Heart right ventricle (tissue), 16 donors: ENCODE data around the gene PRKCE. TPM values are rescaled to one million over a fixed set of nuclear protein-coding genes. Genes with fewer than 3 reads are reported as not detected.

ENCODE experiments used
- ATAC-seq, 8 donors: fragments of 200-7000 bp; cut with Tn5 transposase; one replicate each; pipeline ENCODE4 v1.9.1; 2020; ENCODE audit warnings: mild to moderate bottlenecking in 8 of 8, moderate library complexity in 8 of 8, moderate number of reproducible peaks in 1 of 8
- DNase-seq, 2 donors: peaks; one replicate each; pipeline ENCODE4 v3.0.0-alpha.2; 2020
- H3K27ac ChIP-seq, 10 donors: fragments of 200-600 bp; sonication (generic) in 2 of 10; one replicate each; pipeline versions ENCODE4 v1.5.0 to v1.8.0; 2020 to 2022; ENCODE audit warnings: mild to moderate bottlenecking in 3 of 10
- H3K27me3 ChIP-seq, 7 donors: fragments of 200-600 bp; one replicate each; pipeline ENCODE4 v1.8.0; 2021 to 2022; ENCODE audit warnings: mild to moderate bottlenecking in 2 of 7
- H3K36me3 ChIP-seq, 9 donors: fragments of 200-600 bp; sonication (generic) in 1 of 9; one replicate each; pipeline versions ENCODE4 v1.5.0 to v1.8.0; 2020 to 2022; ENCODE audit warnings: mild to moderate bottlenecking in 2 of 9
- H3K4me1 ChIP-seq, 9 donors: fragments of 200-600 bp; sonication (generic) in 1 of 9; one replicate each; pipeline versions ENCODE4 v1.5.0 to v1.8.0; 2020 to 2022; ENCODE audit warnings: mild to moderate bottlenecking in 4 of 9
- H3K4me3 ChIP-seq, 10 donors: fragments of 200-600 bp; sonication (generic) in 2 of 10; one replicate each; pipeline versions ENCODE4 v1.5.0 to v1.8.0; 2020 to 2022; ENCODE audit warnings: mild to moderate bottlenecking in 7 of 10, moderate library complexity in 2 of 10
- H3K9me3 ChIP-seq, 11 donors: fragments of 200-600 bp in 10 of 11; sonication (generic) in 2 of 11; one replicate each; pipeline versions ENCODE4 v1.5.0 to v1.8.0; 2013 to 2022; ENCODE audit warnings: mild to moderate bottlenecking in 2 of 11, control low read depth in 1 of 11, moderate library complexity in 1 of 11
- WGBS, 2 donors: extraction: QIAGEN DNeasy Blood & Tissue Kit; methylation state at CpG; one replicate each; pipeline ENCODE4 v1.1.7; 2013; ENCODE audit warnings: inconsistent platforms in 1 of 2; 5-methylcytosine and 5-hydroxymethylcytosine counted together
- intact Hi-C, 10 donors: fragments of 100-400 bp; cut with DNase I; formaldehyde crosslinking; loops; one replicate each; pipeline versions ENCODE4 v1.11.1 to v1.14.2; 2022
- polyA plus RNA-seq, 2 donors: library from polyadenylated mRNA; stranded (reverse); fragments of 200-250 nt; gene quantifications; one replicate each; pipeline ENCODE4 v1.2.3, GENCODE V29; 2013
- total RNA-seq, 10 donors: library from RNA; stranded (reverse); fragmentation: NEBNext Ultra II Directional in 3 of 10; extraction: Animal tissue kit (Norgen Biotek cat#: 25700) in 3 of 10; gene quantifications; one replicate each; pipeline versions ENCODE4 v1.2.1 to v1.2.4, GENCODE V29; 2021 to 2023
- TF ChIP-seq, protein P1 (sequence below), 9 donors: fragments of 200-600 bp; sonication (generic) in 2 of 9; IDR thresholded peaks; one replicate each; pipeline versions ENCODE4 v1.5.0 to v1.8.0; 2021 to 2022; ENCODE audit warnings: antibody characterized with exemption in 9 of 9, mild to moderate bottlenecking in 5 of 9, moderate library complexity in 1 of 9
- donor health status: Arrhythmogenic right ventricular cardiomyopathy.
- donor health status: ischemic (EF 13 %, LVEDD 7.1; RV severe dilation, severe dysfunction).
- donor health status: healthy with polysubstance abuse.
- donor health status: DM: no; HTN: yes; CAD: no.
- donor health status: DM: no; HTN: no; CAD: no.
- donor health status: ischemic (EF 25% LVEDD 6.9; RV normal size, moderate dysfunction).
- donor health status: ischemic (EF 25% LVEDD 5.7; RV mildly dilated, moderate dysfunction).
- donor health status: healthy.
- donor health status: DM: yes; HTN: yes; CAD: no.
- donor health status: Ischemic cardiomyopathy.
- donor health status: ischemic (EF 35%, LVEDD 5.7; RV mildly dilated, moderate dysfunction).
- donor health status: nonischemic (EF 11% LVEDD 7.7; RV severe dilation, severe dysfunction).
- donor health status: DM: yes; HTN: yes; CAD: no.
- donor health status: PGD.
- donor health status: ischemic (EF 29% LVEDD 5.4; RV normal size, mild dysfunction).
- donor health status: nonischemic (EF 23%, LVEDD 6.1; RV moderate dilation, normal function).

PRKCE gene
- total and polyA plus RNA-seq, 12 donors, result 3.7 to 22.7 (median 16.7) TPM

GRCh38 chr2:45990131-45990530 lies 338.7 kb downstream of the PRKCE start:
- intact Hi-C loops, result loop anchor here in 3 of 10 donors (5.0 to 10.0 kb wide), 2 partner anchors 662 to 665 kb away; no protein-coding TSS in a partner anchor
- ATAC-seq, result no peak
- peaks cover 2 to 46% (median 20%) of the 10 kb centered on the region in 9 donors for H3K4me1 ChIP-seq

GRCh38 chr2:45992021-45992740 lies 340.7 kb downstream of the PRKCE start:
- H3K4me1 ChIP-seq, result peaks cover 2 to 29% (median 20%) of the 10 kb centered on the region in 9 donors
- H3K27me3 ChIP-seq, result no peaks in the 10 kb centered on the region
- 69 to 84% methylated on average over 11 of the region's 11 CpGs for WGBS, 2 donors
- H3K27ac ChIP-seq, result peak overlapping the region in 4 of 10 donors; percentile 20 to 49 (median 44)
- TF ChIP-seq, protein P1, sequence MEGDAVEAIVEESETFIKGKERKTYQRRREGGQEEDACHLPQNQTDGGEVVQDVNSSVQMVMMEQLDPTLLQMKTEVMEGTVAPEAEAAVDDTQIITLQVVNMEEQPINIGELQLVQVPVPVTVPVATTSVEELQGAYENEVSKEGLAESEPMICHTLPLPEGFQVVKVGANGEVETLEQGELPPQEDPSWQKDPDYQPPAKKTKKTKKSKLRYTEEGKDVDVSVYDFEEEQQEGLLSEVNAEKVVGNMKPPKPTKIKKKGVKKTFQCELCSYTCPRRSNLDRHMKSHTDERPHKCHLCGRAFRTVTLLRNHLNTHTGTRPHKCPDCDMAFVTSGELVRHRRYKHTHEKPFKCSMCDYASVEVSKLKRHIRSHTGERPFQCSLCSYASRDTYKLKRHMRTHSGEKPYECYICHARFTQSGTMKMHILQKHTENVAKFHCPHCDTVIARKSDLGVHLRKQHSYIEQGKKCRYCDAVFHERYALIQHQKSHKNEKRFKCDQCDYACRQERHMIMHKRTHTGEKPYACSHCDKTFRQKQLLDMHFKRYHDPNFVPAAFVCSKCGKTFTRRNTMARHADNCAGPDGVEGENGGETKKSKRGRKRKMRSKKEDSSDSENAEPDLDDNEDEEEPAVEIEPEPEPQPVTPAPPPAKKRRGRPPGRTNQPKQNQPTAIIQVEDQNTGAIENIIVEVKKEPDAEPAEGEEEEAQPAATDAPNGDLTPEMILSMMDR (IDR thresholded peaks at IDR 0.05), result no peak
- no peak overlapping the region for H3K4me3 ChIP-seq
- peaks cover 0 to 10% (median 0%) of the 10 kb centered on the region in 11 donors for H3K9me3 ChIP-seq
- ATAC-seq (peak in 5 of 8 donors; percentile 7 to 70 (median 35)), DNase-seq (peak in 1 of 2 donors; percentile 21)
- peaks cover 0 to 26% (median 7%) of the 10 kb centered on the region in 9 donors for H3K36me3 ChIP-seq
- intact Hi-C loops, result loop anchor here in 6 of 10 donors (2.0 to 10.0 kb wide), 3 partner anchors 469 to 663 kb away; no protein-coding TSS in a partner anchor

More at GRCh38 chr2:45990131-45990530, 338.7 kb downstream of the PRKCE start:
- WGBS, 2 donors, result 88 to 91% methylated on average over 6 of the region's 6 CpGs
- Histone ChIP-seq H3K36me3 (peaks cover 0 to 27% (median 7%) of the 10 kb centered on the region in 9 donors), H3K27ac (no peak overlapping the region), H3K9me3 (no peaks in the 10 kb centered on the region), H3K4me3 (no peak overlapping the region), H3K27me3 (no peaks in the 10 kb centered on the region)
- DNase-seq, result no peak
- TF ChIP-seq, protein P1 (IDR thresholded peaks at IDR 0.05), result no peak

DNA sequence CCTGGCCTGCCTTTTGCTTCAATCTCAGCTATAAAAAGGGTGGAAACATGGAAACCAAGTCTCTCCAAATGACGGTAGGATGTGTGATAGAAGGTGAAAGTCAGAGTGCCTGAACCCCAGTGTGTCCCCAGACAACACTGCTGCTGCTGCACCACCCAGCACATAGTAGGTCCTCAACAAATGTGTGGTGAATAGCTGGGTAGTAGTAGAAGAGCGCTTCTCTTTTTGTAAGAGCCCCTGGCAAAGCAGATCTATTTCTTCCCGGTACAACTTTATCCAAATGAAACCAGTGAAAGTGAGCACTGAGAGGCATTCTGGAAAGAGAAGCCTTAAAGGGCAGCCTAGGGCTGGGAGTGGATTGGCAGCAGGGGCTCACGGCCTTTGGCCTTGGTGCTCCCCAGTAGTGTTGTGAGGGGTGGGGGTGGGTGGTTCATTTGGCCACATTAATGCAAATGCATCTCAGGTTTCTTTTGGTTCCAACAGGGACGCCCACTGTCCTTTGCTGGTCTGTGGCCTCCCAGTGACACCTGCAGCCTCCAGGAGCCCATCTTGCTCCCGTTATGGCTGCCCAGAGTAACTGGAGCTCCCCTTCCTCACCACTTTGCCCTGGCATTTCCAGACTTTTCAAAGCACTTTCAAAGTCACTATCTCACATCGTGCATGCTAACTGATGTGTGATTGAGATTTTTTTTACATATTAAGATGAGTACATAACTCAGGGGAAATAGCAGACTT lies 341.4 kb downstream of the PRKCE start:
- 59% methylated on average over 7 of the region's 7 CpGs for WGBS, 2 donors
- Histone ChIP-seq H3K27ac (peak overlapping the region in 4 of 10 donors; percentile 20 to 49 (median 44)), H3K4me3 (no peak overlapping the region), H3K9me3 (peaks cover 0 to 10% (median 0%) of the 10 kb centered on the region in 11 donors), H3K4me1 (peaks cover 2 to 29% (median 20%) of the 10 kb centered on the region in 9 donors), H3K36me3 (peaks cover 0 to 23% (median 7%) of the 10 kb centered on the region in 9 donors), H3K27me3 (no peaks in the 10 kb centered on the region)
- intact Hi-C loops, result loop anchor here in 7 of 10 donors (1.0 to 10.0 kb wide), 4 partner anchors 468 to 662 kb away; no protein-coding TSS in a partner anchor
- TF ChIP-seq, protein P1 (IDR thresholded peaks at IDR 0.05), result no peak
- ATAC-seq (peak in 4 of 8 donors; percentile 15 to 44 (median 18)), DNase-seq (no peak)

DNA sequence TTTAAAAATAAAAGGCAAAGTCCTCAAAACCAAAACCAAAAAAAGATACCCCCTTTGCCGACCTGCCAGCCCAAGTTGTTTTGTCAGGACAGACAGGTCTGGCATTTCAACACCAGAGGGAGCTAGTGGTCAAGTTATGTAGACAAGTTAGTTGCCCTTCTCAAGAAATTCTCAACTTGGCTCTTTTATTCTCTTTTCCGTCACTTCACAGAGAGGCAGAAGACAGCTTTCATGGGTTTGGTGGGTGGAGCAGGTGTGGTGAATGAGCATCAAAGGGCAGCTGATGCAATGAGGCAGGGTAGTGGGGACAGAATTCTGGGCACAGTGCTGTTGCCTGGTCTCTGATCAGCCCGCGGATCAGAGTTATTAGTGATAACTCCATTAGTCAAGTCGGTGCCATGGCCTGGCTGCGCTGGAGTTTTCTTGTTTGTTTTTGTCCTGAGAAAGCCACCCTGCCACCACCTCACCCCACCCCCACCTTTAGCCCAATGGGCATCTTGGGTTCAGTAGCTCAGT lies 342.1 kb downstream of the PRKCE start:
- ATAC-seq, result peak; percentile 34 to 83 (median 65)
- Histone ChIP-seq H3K36me3 (peaks cover 0 to 17% (median 6%) of the 10 kb centered on the region in 9 donors), H3K27me3 (no peaks in the 10 kb centered on the region), H3K4me3 (no peak overlapping the region), H3K4me1 (peaks cover 2 to 29% (median 20%) of the 10 kb centered on the region in 9 donors), H3K27ac (no peak overlapping the region), H3K9me3 (peaks cover 0 to 10% (median 0%) of the 10 kb centered on the region in 11 donors)
- intact Hi-C loops, result loop anchor here in 7 of 10 donors (1.0 to 10.0 kb wide), 4 partner anchors 467 to 661 kb away; no protein-coding TSS in a partner anchor
- DNase-seq, result peak in 1 of 2 donors; percentile 83
- TF ChIP-seq, protein P1 (IDR thresholded peaks at IDR 0.05), result peak; percentile 57 to 91 (median 85)
- 56 to 59% methylated on average over 6 of the region's 6 CpGs for WGBS, 2 donors
